Bronchial epithelial cell (primary cell): ENCODE data around the gene PPP1R13L. TPM values are rescaled to one million over a fixed set of nuclear protein-coding genes. Genes with fewer than 3 reads are reported as not detected.
"Not testable (repeated sequence)": the region's sequence is repeated elsewhere in the genome, so short reads cannot be mapped to it uniquely, and the experiment has no call there.

Source experiments
- DNase-seq: peaks from one replicate; pipeline ENCODE4 v3.0.0-alpha.2; 2010; ENCODE audit warnings: low read depth
- FAIRE-seq: peaks from 2 replicates; lab custom pipeline; 2011; peaks lifted over from hg19 to GRCh38; lab: Jason Lieb, UNC
- H3K27me3 ChIP-seq: 2 replicates; pipeline ENCODE4 v1.5.1; 2011; ENCODE audit warnings: low read length; ENCODE audit not compliant: control insufficient read depth, insufficient read depth
- H3K36me3 ChIP-seq: 2 replicates; pipeline ENCODE4 v1.5.1; 2011; ENCODE audit warnings: low read length; ENCODE audit not compliant: control insufficient read depth, insufficient read depth
- H3K4me3 ChIP-seq: 2 replicates; pipeline ENCODE4 v1.5.1; 2011; ENCODE audit warnings: mild to moderate bottlenecking, low read depth, low read length, control low read depth
- total RNA-seq: library from RNA; depleted of rRNA; stranded (reverse); fragments of >200 nt; gene quantifications from 2 replicates; pipeline ENCODE4 v1.2.1, GENCODE V29; 2014
- TF ChIP-seq, protein P1 (sequence below): IDR thresholded peaks from 2 replicates; pipeline ENCODE4 v1.5.1; 2011; ENCODE audit warnings: mild to moderate bottlenecking, moderate library complexity, low read length, control low read depth, inconsistent platforms; ENCODE audit not compliant: insufficient read depth, severe bottlenecking

The PPP1R13L gene
- total RNA-seq, 1 donor from 2014 or later, result 16.6 TPM

- H3K27me3 ChIP-seq, result no peaks in the 10 kb centered on the region
- DNase-seq (no peak), FAIRE-seq (no peak)
- H3K36me3 ChIP-seq, result peaks cover 18% of the 10 kb centered on the region
- TF ChIP-seq, protein P1, sequence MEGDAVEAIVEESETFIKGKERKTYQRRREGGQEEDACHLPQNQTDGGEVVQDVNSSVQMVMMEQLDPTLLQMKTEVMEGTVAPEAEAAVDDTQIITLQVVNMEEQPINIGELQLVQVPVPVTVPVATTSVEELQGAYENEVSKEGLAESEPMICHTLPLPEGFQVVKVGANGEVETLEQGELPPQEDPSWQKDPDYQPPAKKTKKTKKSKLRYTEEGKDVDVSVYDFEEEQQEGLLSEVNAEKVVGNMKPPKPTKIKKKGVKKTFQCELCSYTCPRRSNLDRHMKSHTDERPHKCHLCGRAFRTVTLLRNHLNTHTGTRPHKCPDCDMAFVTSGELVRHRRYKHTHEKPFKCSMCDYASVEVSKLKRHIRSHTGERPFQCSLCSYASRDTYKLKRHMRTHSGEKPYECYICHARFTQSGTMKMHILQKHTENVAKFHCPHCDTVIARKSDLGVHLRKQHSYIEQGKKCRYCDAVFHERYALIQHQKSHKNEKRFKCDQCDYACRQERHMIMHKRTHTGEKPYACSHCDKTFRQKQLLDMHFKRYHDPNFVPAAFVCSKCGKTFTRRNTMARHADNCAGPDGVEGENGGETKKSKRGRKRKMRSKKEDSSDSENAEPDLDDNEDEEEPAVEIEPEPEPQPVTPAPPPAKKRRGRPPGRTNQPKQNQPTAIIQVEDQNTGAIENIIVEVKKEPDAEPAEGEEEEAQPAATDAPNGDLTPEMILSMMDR, result no peak
- no peak overlapping the region for H3K4me3 ChIP-seq
Observed at GRCh38 chr19:45413497-45413896, 8.6 kb upstream of the PPP1R13L start.

GRCh38 chr19:45410330-45410729 lies 5.5 kb upstream of the PPP1R13L start:
- not testable (repeated sequence) for FAIRE-seq, DNase-seq

GRCh38 chr19:45409557-45409920 lies 4.7 kb upstream of the PPP1R13L start:
- TF ChIP-seq, protein P1, result no peak
- Histone ChIP-seq H3K27me3 (no peaks in the 10 kb centered on the region), H3K4me3 (no peak overlapping the region), H3K36me3 (peaks cover 12% of the 10 kb centered on the region)
- no peak for FAIRE-seq
- DNase-seq, result no peak

More at GRCh38 chr19:45410330-45410729, 5.5 kb upstream of the PPP1R13L start:
- H3K4me3 ChIP-seq, H3K27me3 ChIP-seq: not testable (repeated sequence)
- peaks cover 12% of the 10 kb centered on the region for H3K36me3 ChIP-seq

GRCh38 chr19:45408830-45409556 lies 4.1 kb upstream of the PPP1R13L start:
- FAIRE-seq (no peak), DNase-seq (no peak)
- peaks cover 12% of the 10 kb centered on the region for H3K36me3 ChIP-seq
- H3K4me3 ChIP-seq, result no peak overlapping the region
- TF ChIP-seq, protein P1, result no peak
- no peaks in the 10 kb centered on the region for H3K27me3 ChIP-seq

DNA sequence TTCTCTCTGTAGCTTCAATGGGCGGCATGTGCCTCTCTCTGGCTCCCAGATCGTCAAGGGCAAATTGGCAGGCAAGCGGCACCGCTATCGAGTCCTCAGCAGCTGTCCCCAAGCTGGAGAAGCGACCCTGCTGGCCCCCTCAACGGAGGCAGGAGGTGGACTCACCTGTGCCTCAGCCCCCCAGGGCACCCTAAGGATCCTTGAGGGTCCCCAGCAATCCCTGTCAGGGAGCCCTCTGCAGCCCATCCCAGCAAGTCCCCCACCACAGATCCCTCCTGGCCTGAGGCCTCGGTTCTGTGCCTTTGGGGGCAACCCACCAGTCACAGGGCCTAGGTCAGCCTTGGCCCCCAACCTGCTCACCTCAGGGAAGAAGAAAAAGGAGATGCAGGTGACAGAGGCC lies 3.3 kb upstream of the PPP1R13L start:
- Histone ChIP-seq H3K36me3 (peaks cover 7% of the 10 kb centered on the region), H3K27me3 (no peaks in the 10 kb centered on the region), H3K4me3 (no peak overlapping the region)
- TF ChIP-seq, protein P1, result no peak
- FAIRE-seq, result no peak
- DNase-seq, result no peak

DNA sequence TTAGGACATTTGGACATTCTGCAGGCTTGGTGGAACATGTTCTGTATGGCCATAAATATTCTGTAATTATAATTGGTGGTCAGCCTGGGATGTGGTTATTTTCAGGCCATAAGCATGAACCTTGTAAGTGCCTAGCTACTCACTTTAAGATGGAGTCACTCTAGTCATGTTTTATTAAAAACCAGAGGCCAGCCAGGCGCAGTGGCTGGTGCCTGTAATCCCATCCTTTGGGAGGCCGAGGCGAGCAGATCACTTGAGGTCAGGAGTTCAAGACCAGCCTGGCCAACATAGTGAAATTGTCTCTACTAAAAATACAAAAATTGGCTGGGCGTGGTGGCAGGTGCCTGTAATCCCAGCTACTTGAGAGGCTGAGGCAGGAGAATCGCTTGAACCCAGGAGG lies 2.7 kb upstream of the PPP1R13L start:
- not testable (repeated sequence) for H3K27me3 ChIP-seq, H3K36me3 ChIP-seq, DNase-seq, H3K4me3 ChIP-seq, FAIRE-seq

GRCh38 chr19:45407091-45407375 lies 2.2 kb upstream of the PPP1R13L start:
- TF ChIP-seq, protein P1, result no peak

More at GRCh38 chr19:45407091-45407375, 2.2 kb upstream of the PPP1R13L start:
- FAIRE-seq (no peak), DNase-seq (no peak)
- Histone ChIP-seq H3K36me3 (peaks cover 7% of the 10 kb centered on the region), H3K27me3 (no peaks in the 10 kb centered on the region), H3K4me3 (peak overlapping the region; percentile 81)
